Endothelial cell of umbilical vein (primary cell): Measurements from ENCODE around the gene ASTN1. TPM values are rescaled to one million over a fixed set of nuclear protein-coding genes. Genes with fewer than 3 reads are reported as not detected.

ENCODE experiments used
- BruUV-seq: library from RNA; stranded (reverse); fragments of 400-500 nt; replicated peaks from 2 replicates; lab custom pipeline; 2021; lab: Mats Ljungman, UMichigan
- CTCF ChIA-PET: fragments of 300-600, 350-600 bp; sonication (Branson Sonifier 250); formaldehyde crosslinking; loops from one replicate; lab custom pipeline; 2021; ENCODE audit warnings: antibody characterized with exemption, inconsistent platforms; lab: Charles Lee
- POLR2A ChIA-PET: fragments of 300-600, 350-600 bp; sonication (Branson Sonifier 250); formaldehyde crosslinking; loops from one replicate; lab custom pipeline; 2021; ENCODE audit warnings: antibody characterized with exemption, inconsistent platforms; lab: Charles Lee
- DNase-seq: peaks from one replicate; pipeline ENCODE4 v3.0.0-alpha.2; 2011; ENCODE audit warnings: low read depth, low spot score
- FAIRE-seq: peaks from 2 replicates; lab custom pipeline; 2011; peaks lifted over from hg19 to GRCh38; lab: Jason Lieb, UNC
- H2AFZ ChIP-seq: 2 replicates; pipeline ENCODE4 v1.6.0; 2012; ENCODE audit warnings: low read depth, low read length, control low read depth, inconsistent platforms
- H3K27ac ChIP-seq: 2 replicates; pipeline ENCODE4 v1.5.1; 2011; ENCODE audit warnings: low read depth, mild to moderate bottlenecking, control low read depth, low read length, moderate library complexity; ENCODE audit not compliant: insufficient read depth
- H3K27me3 ChIP-seq, 2 experiments: 2 replicates each; pipeline versions ENCODE4 v1.6.0 to v1.6.1; 2011; ENCODE audit warnings: low read length in 2 of 2, mixed read lengths in 1 of 2; ENCODE audit not compliant: control insufficient read depth in 2 of 2, insufficient read depth in 2 of 2
- H3K36me3 ChIP-seq, 2 experiments: 2 replicates in 1 of 2; 3 replicates in 1 of 2; pipeline ENCODE4 v1.5.1; 2011; ENCODE audit warnings: low read length in 2 of 2, mild to moderate bottlenecking in 1 of 2, moderate library complexity in 1 of 2; ENCODE audit not compliant: control insufficient read depth in 2 of 2, insufficient read depth in 2 of 2; ENCODE audit errors: extremely low read depth in 1 of 2
- H3K4me1 ChIP-seq: 3 replicates; pipeline ENCODE4 v1.5.1; 2011; ENCODE audit warnings: mild to moderate bottlenecking, low read length; ENCODE audit not compliant: control insufficient read depth, insufficient read depth; ENCODE audit errors: extremely low read depth
- H3K4me2 ChIP-seq: 2 replicates; pipeline ENCODE4 v1.6.1; 2011; ENCODE audit warnings: low read length, control low read depth, mixed read lengths; ENCODE audit not compliant: insufficient read depth
- H3K4me3 ChIP-seq, 3 experiments: fragments of 200-600 bp in 1 of 3; sonication (generic), shearing (Covaris generic) in 1 of 3; replicated peaks in 1 of 3; 2 replicates each; pipeline ENCODE4 v1.5.1; 2011 to 2016; ENCODE audit warnings: control low read depth in 3 of 3, low read length in 3 of 3, mild to moderate bottlenecking in 2 of 3, inconsistent platforms in 1 of 3, low read depth in 1 of 3, moderate library complexity in 1 of 3; ENCODE audit not compliant: insufficient read depth in 1 of 3
- H3K79me2 ChIP-seq: 2 replicates; pipeline ENCODE4 v1.6.0; 2012; ENCODE audit warnings: low read length, inconsistent platforms; ENCODE audit not compliant: control insufficient read depth, insufficient read depth
- H3K9ac ChIP-seq: replicated peaks from 2 replicates; pipeline ENCODE3; 2011; ENCODE audit warnings: low read length, control low read depth; ENCODE audit not compliant: insufficient read depth; ENCODE audit errors: extremely low read depth
- H3K9me1 ChIP-seq: replicated peaks from 3 replicates; pipeline ENCODE4 v1.6.0; 2011; ENCODE audit warnings: mild to moderate bottlenecking, low read length; ENCODE audit not compliant: control insufficient read depth, insufficient read depth; ENCODE audit errors: extremely low read depth
- H3K9me3 ChIP-seq: replicated peaks from 2 replicates; pipeline ENCODE4 v1.5.1; 2012; ENCODE audit warnings: low read length, inconsistent platforms; ENCODE audit not compliant: control insufficient read depth, insufficient read depth
- H4K20me1 ChIP-seq: replicated peaks from 2 replicates; pipeline ENCODE3; 2011; ENCODE audit warnings: mild to moderate bottlenecking, low read length; ENCODE audit not compliant: control insufficient read depth, insufficient read depth; ENCODE audit errors: extremely low read depth
- EZH2 ChIP-seq: IDR thresholded peaks from 2 replicates; pipeline ENCODE4 v1.6.1; 2012; ENCODE audit warnings: borderline replicate concordance, low read depth, mild to moderate bottlenecking, moderate library complexity, low read length, inconsistent platforms; ENCODE audit not compliant: severe bottlenecking
- FOS ChIP-seq: IDR thresholded peaks from 2 replicates; pipeline ENCODE4 v1.6.1; 2011; ENCODE audit warnings: mild to moderate bottlenecking, low read length, moderate library complexity, borderline replicate concordance; ENCODE audit not compliant: insufficient read depth
- GATA2 ChIP-seq: IDR thresholded peaks from 2 replicates; pipeline ENCODE4 v1.7.0; 2011; ENCODE audit warnings: low read depth, mild to moderate bottlenecking, moderate library complexity, mixed read lengths, low read length; ENCODE audit not compliant: insufficient read length, insufficient read depth
- JUN ChIP-seq: IDR thresholded peaks from 2 replicates; pipeline ENCODE4 v1.6.1; 2011; ENCODE audit warnings: borderline replicate concordance, low read depth; ENCODE audit not compliant: insufficient read length, insufficient read depth
- MYC ChIP-seq: IDR thresholded peaks from one replicate; pipeline ENCODE4 v1.6.1; 2011; ENCODE audit warnings: mild to moderate bottlenecking, low read depth, low read length
- POLR2A ChIP-seq: IDR thresholded peaks from 2 replicates; pipeline ENCODE4 v1.6.1; 2012; ENCODE audit warnings: low read depth, mild to moderate bottlenecking, control low read depth, low read length
- POLR2AphosphoS5 ChIP-seq: IDR thresholded peaks from 2 replicates; pipeline ENCODE4 v1.6.1; 2012; ENCODE audit warnings: low read depth, mild to moderate bottlenecking, control low read depth, low read length, moderate library complexity; ENCODE audit not compliant: insufficient read depth
- dilution Hi-C: fragments of 300-500 bp; cut with MboI; formaldehyde crosslinking; loops from one replicate; pipeline ENCODE4 v1.15.0; 2019; ENCODE audit warnings: low sequenced_read_pairs; ENCODE audit not compliant: extremely low pct_ligation_motif_present
- intact Hi-C: fragments of 100-400 bp; cut with micrococcal nuclease; formaldehyde crosslinking; loops from one replicate; pipeline ENCODE4 v1.10.0; 2022
- polyA plus RNA-seq, 4 experiments: library from polyadenylated mRNA; depleted of rRNA in 3 of 4; stranded (reverse) in 3 of 4; unstranded in 1 of 4; fragments of >200 nt; gene quantifications; 2 replicates each; pipeline versions ENCODE4 v1.2.1 to v1.2.3, GENCODE V29; 2011 to 2012; ENCODE audit warnings: missing spikeins in 1 of 4
- total RNA-seq: library from RNA; stranded (reverse); gene quantifications from 2 replicates; pipeline ENCODE4 v1.2.3, GENCODE V29; 2021
- TF ChIP-seq, protein P1 (sequence below), 2 donors: IDR thresholded peaks; 1 replicate in 1 of 2; 2 replicates in 1 of 2; pipeline ENCODE4 v1.5.1; 2011; ENCODE audit warnings: low read length in 2 of 2, mild to moderate bottlenecking in 2 of 2, moderate library complexity in 2 of 2, control low read depth in 1 of 2, inconsistent platforms in 1 of 2, low read depth in 1 of 2; ENCODE audit not compliant: insufficient read depth in 1 of 2; ENCODE audit errors: extremely low read depth in 1 of 2
- TF ChIP-seq, protein P2 (sequence below): IDR thresholded peaks from 2 replicates; pipeline ENCODE4 v1.6.1; 2011; ENCODE audit not compliant: insufficient read depth, insufficient read length

Gene ASTN1
- total and polyA plus RNA-seq, 2 donors (not counting 3 experiments of a cell fraction or from before 2014, with no cell fraction given) = 0.04 TPM; not detected in 1

DNA sequence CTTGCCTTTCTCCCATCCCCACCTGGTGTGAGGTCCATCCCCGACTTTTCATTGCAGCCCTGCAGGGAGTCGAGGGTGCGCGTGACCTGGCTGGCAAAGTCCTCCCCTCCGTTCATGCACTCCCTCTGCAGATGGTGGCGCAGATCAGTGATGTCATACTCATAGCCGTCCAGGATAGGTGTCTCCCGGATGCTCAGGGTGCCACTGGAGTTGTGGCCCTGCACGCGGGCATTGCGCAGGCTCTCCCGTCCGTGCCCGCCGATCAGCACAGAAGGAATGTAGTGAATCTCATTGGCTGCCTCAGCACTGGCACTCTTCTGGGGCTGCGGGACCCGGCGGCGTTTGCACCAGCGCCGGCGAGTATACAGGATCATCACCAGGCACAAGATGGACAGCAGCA lies 132.1 kb downstream of the ASTN1 start:
- no peaks in the 10 kb centered on the region for H3K4me1 ChIP-seq
- no peak for TF ChIP-seq GATA2
- no peak for TF ChIP-seq EZH2
- no peak for TF ChIP-seq FOS
- TF ChIP-seq JUN = no peak
- no peak for TF ChIP-seq POLR2AphosphoS5
- TF ChIP-seq POLR2A = no peak
- TF ChIP-seq, protein P1, sequence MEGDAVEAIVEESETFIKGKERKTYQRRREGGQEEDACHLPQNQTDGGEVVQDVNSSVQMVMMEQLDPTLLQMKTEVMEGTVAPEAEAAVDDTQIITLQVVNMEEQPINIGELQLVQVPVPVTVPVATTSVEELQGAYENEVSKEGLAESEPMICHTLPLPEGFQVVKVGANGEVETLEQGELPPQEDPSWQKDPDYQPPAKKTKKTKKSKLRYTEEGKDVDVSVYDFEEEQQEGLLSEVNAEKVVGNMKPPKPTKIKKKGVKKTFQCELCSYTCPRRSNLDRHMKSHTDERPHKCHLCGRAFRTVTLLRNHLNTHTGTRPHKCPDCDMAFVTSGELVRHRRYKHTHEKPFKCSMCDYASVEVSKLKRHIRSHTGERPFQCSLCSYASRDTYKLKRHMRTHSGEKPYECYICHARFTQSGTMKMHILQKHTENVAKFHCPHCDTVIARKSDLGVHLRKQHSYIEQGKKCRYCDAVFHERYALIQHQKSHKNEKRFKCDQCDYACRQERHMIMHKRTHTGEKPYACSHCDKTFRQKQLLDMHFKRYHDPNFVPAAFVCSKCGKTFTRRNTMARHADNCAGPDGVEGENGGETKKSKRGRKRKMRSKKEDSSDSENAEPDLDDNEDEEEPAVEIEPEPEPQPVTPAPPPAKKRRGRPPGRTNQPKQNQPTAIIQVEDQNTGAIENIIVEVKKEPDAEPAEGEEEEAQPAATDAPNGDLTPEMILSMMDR (IDR thresholded peaks at IDR 0.05; ENCODE audit: extremely low read depth in 1 of 2, insufficient read depth in 1 of 2, low read depth in 1 of 2, low read length in 2 of 2) = no peak
- TF ChIP-seq MYC = no peak
- TF ChIP-seq, protein P2, sequence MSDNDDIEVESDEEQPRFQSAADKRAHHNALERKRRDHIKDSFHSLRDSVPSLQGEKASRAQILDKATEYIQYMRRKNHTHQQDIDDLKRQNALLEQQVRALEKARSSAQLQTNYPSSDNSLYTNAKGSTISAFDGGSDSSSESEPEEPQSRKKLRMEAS = no peak
- H3K9me3 ChIP-seq = no peaks in the 10 kb centered on the region
- no TSS peak for BruUV-seq
- FAIRE-seq = no peak
- intact Hi-C loops (no loop called here), dilution Hi-C loops (no loop called here)
- H3K9ac ChIP-seq = no peak overlapping the region
- no peaks in the 10 kb centered on the region for H3K27me3 ChIP-seq
- no peak overlapping the region for H3K27ac ChIP-seq
- H4K20me1 ChIP-seq = no peaks in the 10 kb centered on the region
- DNase-seq = no peak
- no peaks in the 10 kb centered on the region for H3K79me2 ChIP-seq
- no peaks in the 10 kb centered on the region for H3K9me1 ChIP-seq
- H2AFZ ChIP-seq = no peak overlapping the region
- no peak overlapping the region for H3K4me3 ChIP-seq
- H3K4me2 ChIP-seq = no peak overlapping the region
- CTCF ChIA-PET = no interaction called here
- H3K36me3 ChIP-seq = no peaks in the 10 kb centered on the region
- POLR2A ChIA-PET = no interaction called here
